Upper lobe of left lung (tissue), 6 donors: ENCODE measurements around the gene LRIT3. TPM values are rescaled to one million over a fixed set of nuclear protein-coding genes. Genes with fewer than 3 reads are reported as not detected.

ENCODE experiments used
- ATAC-seq, 2 donors: fragments of 200-7000 bp; cut with Tn5 transposase; one replicate each; pipeline ENCODE4 v1.9.1; 2022; ENCODE audit warnings: mild to moderate bottlenecking in 2 of 2, moderate library complexity in 2 of 2; ENCODE audit not compliant: low FRiP score in 2 of 2
- DNase-seq, 2 donors: peaks; one replicate each; pipeline ENCODE4 v3.0.0-alpha.2; 2019 to 2020
- H3K27ac ChIP-seq, 4 donors: fragments of 200-600 bp; sonication (generic); one replicate each; pipeline ENCODE4 v1.5.1; 2016 to 2019
- H3K27me3 ChIP-seq, 4 donors: fragments of 200-600 bp; sonication (generic); one replicate each; pipeline ENCODE4 v1.5.1; 2017 to 2019
- H3K36me3 ChIP-seq, 4 donors: fragments of 200-600 bp; sonication (generic); one replicate each; pipeline ENCODE4 v1.5.1; 2016 to 2019
- H3K4me1 ChIP-seq, 4 donors: fragments of 200-600 bp; sonication (generic); one replicate each; pipeline ENCODE4 v1.5.1; 2018 to 2019
- H3K4me3 ChIP-seq, 4 donors: fragments of 200-600 bp; sonication (generic); one replicate each; pipeline ENCODE4 v1.5.1; 2017 to 2019; ENCODE audit warnings: mild to moderate bottlenecking in 2 of 4, moderate library complexity in 1 of 4
- H3K9me3 ChIP-seq, 4 donors: fragments of 200-600 bp; sonication (generic); one replicate each; pipeline ENCODE4 v1.5.1; 2018 to 2019
- CTCF ChIP-seq, 6 experiments: fragments of 450-650 bp in 4 of 6; fragments of 200-600 bp in 2 of 6; sonication (generic) in 2 of 6; IDR thresholded peaks; one replicate each; pipeline ENCODE4 v1.5.1; 2016 to 2019; ENCODE audit warnings: antibody characterized with exemption in 6 of 6
- EP300 ChIP-seq, 4 donors: sonication (generic); formaldehyde crosslinking; IDR thresholded peaks; one replicate each; pipeline ENCODE4 v1.5.1; 2017; ENCODE audit warnings: antibody characterized with exemption in 4 of 4, control low read depth in 2 of 4
- POLR2A ChIP-seq, 4 donors: fragments of 450-650 bp; IDR thresholded peaks; one replicate each; pipeline ENCODE4 v1.5.1; 2016 to 2017; ENCODE audit warnings: antibody characterized with exemption in 4 of 4, mild to moderate bottlenecking in 2 of 4
- POLR2AphosphoS5 ChIP-seq, 2 donors: sonication (generic); formaldehyde crosslinking; IDR thresholded peaks; one replicate each; pipeline ENCODE4 v1.5.1; 2017; ENCODE audit warnings: antibody characterized with exemption in 2 of 2
- WGBS, 2 donors: methylation state at CpG; one replicate each; pipeline ENCODE4 v1.1.5; 2017 to 2018; 5-methylcytosine and 5-hydroxymethylcytosine counted together
- total RNA-seq, 6 donors: library from RNA; depleted of rRNA in 4 of 6; stranded (reverse); fragments of >200 nt in 4 of 6; gene quantifications; one replicate each; pipeline versions ENCODE4 v1.1.0 to v1.2.1, GENCODE V29; 2016 to 2021
- donor health status: DM: no; HTN: no; CAD: no; lungs with moderate emphysema.
- donor health status: DM: no; HTN: yes; CAD: no; lungs with severe emphysema.

LRIT3 gene
- total RNA-seq, 6 donors from 2014 or later = 0.20 to 1.0 (median 0.46) TPM; not detected in 1

DNA sequence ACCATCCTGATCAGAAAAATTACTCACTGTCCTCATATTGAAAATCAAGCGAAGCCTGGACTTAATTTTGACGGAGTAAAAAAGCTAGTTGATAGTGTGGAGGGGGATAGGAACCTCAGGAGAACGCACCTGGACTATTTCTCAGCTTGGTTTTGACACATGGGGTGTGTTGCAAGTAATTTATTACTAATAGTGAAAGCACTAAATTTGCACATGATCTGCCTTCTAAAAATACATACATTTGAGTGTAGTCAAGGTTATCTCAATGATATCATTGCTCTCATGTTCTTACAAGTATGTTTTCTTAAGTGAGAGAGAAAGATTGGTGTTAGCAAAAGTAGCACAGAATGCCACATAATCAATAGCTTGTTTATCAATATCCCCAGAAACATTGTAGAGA, 29.5 kb downstream of the LRIT3 start:
- H3K27me3 ChIP-seq = no peaks in the 10 kb centered on the region
- H3K9me3 ChIP-seq = no peaks in the 10 kb centered on the region
- H3K36me3 ChIP-seq = no peaks in the 10 kb centered on the region
- no peak overlapping the region for H3K4me3 ChIP-seq
- no peak overlapping the region for H3K27ac ChIP-seq
- WGBS, 2 donors = 85 to 92% methylated on average over 3 of the region's 3 CpGs
- ATAC-seq = no peak
- no peak for TF ChIP-seq EP300 (IDR thresholded peaks at IDR 0.05)
- TF ChIP-seq CTCF (IDR thresholded peaks at IDR 0.05) = no peak
- no peak for TF ChIP-seq POLR2A (IDR thresholded peaks at IDR 0.05)
- no peak for TF ChIP-seq POLR2AphosphoS5 (IDR thresholded peaks at IDR 0.05)
- no peaks in the 10 kb centered on the region for H3K4me1 ChIP-seq
- DNase-seq = no peak

DNA sequence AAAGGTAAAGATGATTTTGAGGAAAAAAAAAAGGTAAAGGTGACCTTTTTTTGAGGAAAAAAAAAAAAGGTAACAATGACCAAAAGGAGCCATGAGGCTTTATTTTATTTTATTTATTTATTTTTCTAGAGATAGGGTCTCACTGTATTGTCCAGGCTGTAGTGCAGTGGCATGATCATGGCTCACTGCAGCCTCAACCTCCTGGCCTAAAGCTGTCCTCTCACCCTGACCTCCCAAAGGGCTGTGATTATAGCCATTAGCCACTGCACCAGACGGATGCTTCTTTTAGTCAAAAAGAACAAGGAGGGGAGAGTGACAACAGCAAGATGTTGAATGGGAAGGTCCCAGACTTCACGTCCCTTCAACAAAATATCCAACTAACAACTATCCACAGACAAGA, 30.4 kb downstream of the LRIT3 start:
- H3K36me3 ChIP-seq = no peaks in the 10 kb centered on the region
- TF ChIP-seq POLR2AphosphoS5 (IDR thresholded peaks at IDR 0.05) = no peak
- no peak for TF ChIP-seq POLR2A (IDR thresholded peaks at IDR 0.05)
- no peak for TF ChIP-seq EP300 (IDR thresholded peaks at IDR 0.05)
- no peak for TF ChIP-seq CTCF (IDR thresholded peaks at IDR 0.05)
- no peaks in the 10 kb centered on the region for H3K27me3 ChIP-seq
- H3K4me3 ChIP-seq = no peak overlapping the region
- H3K27ac ChIP-seq = no peak overlapping the region
- WGBS, 2 donors = 72 to 84% methylated on average over 2 of the region's 2 CpGs
- no peaks in the 10 kb centered on the region for H3K9me3 ChIP-seq
- no peaks in the 10 kb centered on the region for H3K4me1 ChIP-seq
- DNase-seq (no peak), ATAC-seq (no peak)

- H3K9me3 ChIP-seq = no peaks in the 10 kb centered on the region
- no peak overlapping the region for H3K4me3 ChIP-seq
- DNase-seq (no peak), ATAC-seq (no peak)
- H3K4me1 ChIP-seq = no peaks in the 10 kb centered on the region
- no peak for TF ChIP-seq CTCF (IDR thresholded peaks at IDR 0.05)
- no peak for TF ChIP-seq POLR2A (IDR thresholded peaks at IDR 0.05)
- TF ChIP-seq EP300 (IDR thresholded peaks at IDR 0.05) = no peak
- TF ChIP-seq POLR2AphosphoS5 (IDR thresholded peaks at IDR 0.05) = no peak
- H3K27ac ChIP-seq = no peak overlapping the region
- no peaks in the 10 kb centered on the region for H3K36me3 ChIP-seq
- 82 to 88% methylated on average over 12 of the region's 12 CpGs for WGBS, 2 donors
- H3K27me3 ChIP-seq = no peaks in the 10 kb centered on the region
Observed at GRCh38 chr4:109879081-109879480, 31.2 kb downstream of the LRIT3 start.

DNA sequence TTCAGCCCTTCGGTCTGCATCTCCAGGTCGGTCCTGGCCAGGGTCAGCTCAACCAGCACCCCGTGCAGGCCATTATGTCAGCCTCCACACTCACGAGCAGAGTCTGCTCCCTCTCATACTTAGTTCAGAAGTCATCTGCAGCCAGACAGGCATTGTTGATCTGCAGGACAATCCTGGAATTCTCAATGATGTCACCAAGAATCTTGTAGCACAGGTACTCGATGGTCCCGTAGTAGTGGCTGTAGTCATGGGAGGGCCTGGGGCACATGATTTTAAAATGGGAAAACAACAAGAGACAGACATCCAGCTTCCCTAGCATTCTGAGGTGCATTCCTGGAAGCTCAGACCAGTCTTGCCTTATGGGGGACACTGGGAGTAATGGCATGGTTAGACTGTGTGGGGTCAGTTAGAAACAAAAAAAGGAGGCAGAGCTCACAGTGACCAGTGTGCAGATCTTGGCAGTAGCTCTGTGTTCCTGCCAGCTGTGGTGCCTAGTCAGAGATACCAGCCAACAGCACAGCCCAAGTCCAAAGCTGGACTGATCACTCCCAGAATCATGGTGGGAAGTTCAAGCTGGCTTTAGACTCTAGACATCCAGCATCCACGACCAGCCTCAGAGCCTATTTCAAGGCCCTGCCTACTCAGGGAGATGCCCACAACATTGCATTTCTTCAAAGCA, 31.9 kb downstream of the LRIT3 start:
- Histone ChIP-seq H3K9me3 (no peaks in the 10 kb centered on the region), H3K27me3 (no peaks in the 10 kb centered on the region), H3K27ac (no peak overlapping the region), H3K4me1 (no peaks in the 10 kb centered on the region), H3K36me3 (no peaks in the 10 kb centered on the region), H3K4me3 (no peak overlapping the region)
- no peak for TF ChIP-seq EP300 (IDR thresholded peaks at IDR 0.05)
- no peak for TF ChIP-seq POLR2AphosphoS5 (IDR thresholded peaks at IDR 0.05)
- no peak for TF ChIP-seq CTCF (IDR thresholded peaks at IDR 0.05)
- TF ChIP-seq POLR2A (IDR thresholded peaks at IDR 0.05) = no peak
- no peak for DNase-seq
- WGBS, 2 donors = 95 to 98% methylated on average over 6 to 7 of the region's 7 CpGs
- no peak for ATAC-seq

DNA sequence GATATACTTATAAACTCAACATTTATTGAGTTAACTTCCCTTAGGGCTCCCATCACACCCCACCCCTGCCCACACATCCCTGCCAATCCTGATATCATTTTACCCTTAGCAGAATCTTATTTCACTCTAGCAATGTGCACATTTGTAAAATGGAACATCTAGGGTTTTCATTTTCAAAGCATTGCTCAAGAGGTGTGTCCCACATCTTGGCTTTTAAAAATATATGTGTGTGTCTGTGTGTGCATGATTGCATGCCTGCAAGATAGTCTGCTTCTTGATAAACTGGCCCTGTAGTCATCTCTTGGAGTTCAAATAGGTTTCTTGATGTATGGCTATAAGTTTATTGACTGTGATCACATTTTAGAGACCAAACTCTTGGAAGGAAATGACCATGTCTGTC, 38.4 kb downstream of the LRIT3 start:
- ATAC-seq = no peak
- no peak overlapping the region for H3K4me3 ChIP-seq
- H3K9me3 ChIP-seq = no peaks in the 10 kb centered on the region
- DNase-seq = no peak
- no peaks in the 10 kb centered on the region for H3K36me3 ChIP-seq
- H3K27ac ChIP-seq = no peak overlapping the region
- H3K27me3 ChIP-seq = no peaks in the 10 kb centered on the region
- TF ChIP-seq EP300 (IDR thresholded peaks at IDR 0.05) (no peak), CTCF (IDR thresholded peaks at IDR 0.05) (no peak), POLR2AphosphoS5 (IDR thresholded peaks at IDR 0.05) (no peak), POLR2A (IDR thresholded peaks at IDR 0.05) (no peak)
- H3K4me1 ChIP-seq = no peaks in the 10 kb centered on the region
